IMR-90 (cell line): ENCODE data around the gene LRPPRC. TPM values are rescaled to one million over a fixed set of nuclear protein-coding genes. Genes with fewer than 3 reads are reported as not detected.

Source experiments
- ATAC-seq: fragments of 200-7000 bp; cut with Tn5 transposase; 2 replicates; pipeline ENCODE4 v1.9.1; 2020; ENCODE audit warnings: low read depth, mild to moderate bottlenecking, moderate library complexity
- BruUV-seq: library from RNA; stranded (reverse); fragments of 400-500 nt; replicated peaks from 2 replicates; lab custom pipeline; 2021; lab: Mats Ljungman, UMichigan
- CTCF ChIA-PET: fragments of 300-600 bp; formaldehyde crosslinking; extraction: SDS; loops from one replicate; lab custom pipeline; 2021; ENCODE audit warnings: antibody characterized with exemption; lab: Yijun Ruan, JAX
- POLR2A ChIA-PET: fragments of 300-600 bp; sonication (Branson Sonifier 250); formaldehyde crosslinking; loops from one replicate; lab custom pipeline; 2022; ENCODE audit warnings: antibody characterized with exemption; ENCODE audit not compliant: unreplicated experiment; lab: Charles Lee
- DNase-seq: peaks from one replicate; pipeline ENCODE4 v3.0.0; 2013
- H2AFZ ChIP-seq: replicated peaks from 2 replicates; pipeline ENCODE3; 2013; ENCODE audit warnings: low read length, mild to moderate bottlenecking; ENCODE audit not compliant: poor library complexity
- H2AK5ac ChIP-seq: 2 replicates; pipeline ENCODE4 v1.6.1; 2013; ENCODE audit warnings: low read depth, low read length, inconsistent platforms
- H2AK9ac ChIP-seq: replicated peaks from 2 replicates; pipeline ENCODE3; 2013; ENCODE audit warnings: mild to moderate bottlenecking, low read depth, low read length, moderate library complexity; ENCODE audit not compliant: poor library complexity
- H2BK120ac ChIP-seq: 2 replicates; pipeline ENCODE4 v1.6.1; 2013; ENCODE audit warnings: low read depth, low read length, inconsistent platforms
- H2BK15ac ChIP-seq: 3 replicates; pipeline ENCODE4 v1.6.1; 2013; ENCODE audit warnings: low read depth, low read length, inconsistent platforms
- H2BK20ac ChIP-seq: 2 replicates; pipeline ENCODE4 v1.6.1; 2013; ENCODE audit warnings: low read depth, mild to moderate bottlenecking, inconsistent platforms, low read length, moderate library complexity
- H2BK5ac ChIP-seq: 2 replicates; pipeline ENCODE4 v1.6.1; 2013; ENCODE audit warnings: mild to moderate bottlenecking, low read depth, low read length, inconsistent platforms; ENCODE audit not compliant: poor library complexity, severe bottlenecking
- H3K14ac ChIP-seq: replicated peaks from 2 replicates; pipeline ENCODE4 v1.6.1; 2013; ENCODE audit warnings: low read depth, low read length, inconsistent platforms
- H3K18ac ChIP-seq: 2 replicates; pipeline ENCODE4 v1.6.1; 2013; ENCODE audit warnings: low read depth, low read length, control low read depth
- H3K23ac ChIP-seq: 2 replicates; pipeline ENCODE4 v1.6.1; 2013; ENCODE audit warnings: low read depth, low read length, inconsistent platforms
- H3K27ac ChIP-seq: 2 replicates; pipeline ENCODE4 v1.5.1; 2013; ENCODE audit warnings: mild to moderate bottlenecking, control low read depth, low read length; ENCODE audit not compliant: insufficient read depth
- H3K27me3 ChIP-seq: 2 replicates; pipeline ENCODE4 v1.6.1; 2013; ENCODE audit warnings: low read length; ENCODE audit not compliant: control insufficient read depth, insufficient read depth
- H3K36me3 ChIP-seq: 2 replicates; pipeline ENCODE4 v1.6.1; 2013; ENCODE audit warnings: low read length, mixed read lengths; ENCODE audit not compliant: control insufficient read depth, insufficient read depth
- H3K4ac ChIP-seq: 2 replicates; pipeline ENCODE4 v1.6.1; 2013; ENCODE audit warnings: low read depth, low read length, inconsistent platforms
- H3K4me1 ChIP-seq: 2 replicates; pipeline ENCODE4 v1.6.1; 2013; ENCODE audit warnings: low read length, mixed read lengths; ENCODE audit not compliant: control insufficient read depth, insufficient read depth
- H3K4me2 ChIP-seq: 2 replicates; pipeline ENCODE4 v1.6.1; 2013; ENCODE audit warnings: low read depth, mild to moderate bottlenecking, control low read depth, low read length, moderate library complexity
- H3K4me3 ChIP-seq: 2 replicates; pipeline ENCODE4 v1.5.1; 2013; ENCODE audit warnings: low read depth, mild to moderate bottlenecking, control low read depth, low read length, moderate library complexity; ENCODE audit not compliant: insufficient read depth
- H3K56ac ChIP-seq: 2 replicates; pipeline ENCODE4 v1.6.1; 2013; ENCODE audit warnings: low read length, inconsistent platforms; ENCODE audit not compliant: insufficient read depth; ENCODE audit errors: extremely low read depth
- H3K79me1 ChIP-seq, 2 experiments: 2 replicates each; pipeline ENCODE4 v1.6.1; 2013; ENCODE audit warnings: low read length in 2 of 2, inconsistent platforms in 1 of 2, low read depth in 1 of 2
- H3K9ac ChIP-seq: 2 replicates; pipeline ENCODE4 v1.6.1; 2013; ENCODE audit warnings: low read depth, low read length, control low read depth
- H3K9me1 ChIP-seq: 2 replicates; pipeline ENCODE4 v1.6.1; 2013; ENCODE audit warnings: low read length, inconsistent platforms; ENCODE audit not compliant: insufficient read depth
- H3K9me3 ChIP-seq: 2 replicates; pipeline ENCODE4 v1.6.1; 2013; ENCODE audit warnings: low read length; ENCODE audit not compliant: control insufficient read depth, insufficient read depth
- H4K20me1 ChIP-seq: 2 replicates; pipeline ENCODE4 v1.6.1; 2013; ENCODE audit warnings: low read length, inconsistent platforms; ENCODE audit not compliant: insufficient read depth
- H4K5ac ChIP-seq: 2 replicates; pipeline ENCODE4 v1.6.1; 2013; ENCODE audit warnings: mild to moderate bottlenecking, low read depth, low read length, control low read depth
- H4K8ac ChIP-seq, 2 experiments: 2 replicates each; pipeline ENCODE4 v1.6.1; 2013; ENCODE audit warnings: low read depth in 2 of 2, low read length in 2 of 2, control low read depth in 1 of 2, inconsistent platforms in 1 of 2
- H4K91ac ChIP-seq: 2 replicates; pipeline ENCODE4 v1.6.1; 2013; ENCODE audit warnings: low read depth, low read length, inconsistent platforms; ENCODE audit not compliant: insufficient read depth
- BHLHE40 ChIP-seq: fragments of 150-350 bp; IDR thresholded peaks from 2 replicates; pipeline ENCODE4 v1.6.1; 2016; ENCODE audit warnings: mild to moderate bottlenecking, low read depth, low read length
- CEBPB ChIP-seq: IDR thresholded peaks from 2 replicates; pipeline ENCODE4 v1.6.1; 2012; ENCODE audit warnings: low read depth, low read length, improper control_type of control experiment
- CHD1 ChIP-seq: IDR thresholded peaks from 2 replicates; pipeline ENCODE4 v1.6.1; 2012; ENCODE audit warnings: low read depth, low read length, improper control_type of control experiment
- FOS ChIP-seq: fragments of 150-350 bp; IDR thresholded peaks from 2 replicates; pipeline ENCODE4 v1.6.1; 2016; ENCODE audit warnings: low read depth, low read length
- MAFK ChIP-seq: IDR thresholded peaks from 2 replicates; pipeline ENCODE4 v1.6.1; 2012; ENCODE audit warnings: low read depth, low read length, improper control_type of control experiment
- MAZ ChIP-seq: IDR thresholded peaks from 2 replicates; pipeline ENCODE4 v1.6.1; 2012; ENCODE audit warnings: low read depth, mild to moderate bottlenecking, low read length, improper control_type of control experiment, moderate library complexity, borderline replicate concordance
- MXI1 ChIP-seq: IDR thresholded peaks from 2 replicates; pipeline ENCODE4 v1.6.1; 2012; ENCODE audit warnings: low read depth, mild to moderate bottlenecking, low read length, moderate library complexity, borderline replicate concordance
- NFE2L2 ChIP-seq: fragments of 150-350 bp; IDR thresholded peaks from 2 replicates; pipeline ENCODE4 v1.6.1; 2016; ENCODE audit warnings: low read depth, mild to moderate bottlenecking, low read length
- POLR2A ChIP-seq: IDR thresholded peaks from 2 replicates; pipeline ENCODE4 v1.6.1; 2012; ENCODE audit warnings: mild to moderate bottlenecking, low read depth, low read length
- RAD21 ChIP-seq: IDR thresholded peaks from 2 replicates; pipeline ENCODE4 v1.6.1; 2012; ENCODE audit warnings: low read length, improper control_type of control experiment
- RCOR1 ChIP-seq: IDR thresholded peaks from 2 replicates; pipeline ENCODE4 v1.6.1; 2012; ENCODE audit warnings: mild to moderate bottlenecking, low read length, improper control_type of control experiment; ENCODE audit not compliant: insufficient replicate concordance
- SMC3 ChIP-seq: fragments of 150-350 bp; IDR thresholded peaks from 2 replicates; pipeline ENCODE4 v1.6.1; 2016; ENCODE audit warnings: low read depth, mild to moderate bottlenecking, antibody characterized with exemption, low read length, moderate library complexity
- WGBS, 2 experiments: methylation state at CpG; one replicate each; pipeline versions ENCODE4 v1.1.5 to v1.1.7; 2013; ENCODE audit warnings: missing lambda C conversion rate in 2 of 2; ENCODE audit not compliant: insufficient read length in 1 of 2; ENCODE audit errors: extremely low coverage in 2 of 2; 5-methylcytosine and 5-hydroxymethylcytosine counted together
- dilution Hi-C: fragments of 300-500 bp; cut with HindIII; formaldehyde crosslinking; loops from one replicate; pipeline ENCODE4 v1.14.3; 2018; ENCODE audit warnings: low sequenced_read_pairs; ENCODE audit not compliant: unreplicated experiment
- in situ Hi-C: fragments of 300-500 bp; cut with MboI; formaldehyde crosslinking; loops from 3 replicates; pipeline ENCODE4 v1.14.3; 2019; ENCODE audit warnings: low sequenced_read_pairs, inconsistent platforms, mixed read lengths
- intact Hi-C: fragments of 100-400 bp; cut with micrococcal nuclease; formaldehyde crosslinking; loops from 2 replicates; pipeline ENCODE4 v1.10.0; 2022
- polyA plus RNA-seq, 3 experiments: library from polyadenylated mRNA; depleted of rRNA; stranded (reverse); fragments of >200 nt; gene quantifications; 2 replicates each; pipeline ENCODE4 v1.2.3, GENCODE V29; 2012; ENCODE audit warnings: low replicate concordance in 1 of 3
- total RNA-seq: library from RNA; depleted of rRNA; stranded (reverse); fragments of >200 nt; gene quantifications from 2 replicates; pipeline ENCODE4 v1.2.3, GENCODE V29; 2012
- TF ChIP-seq, protein P1 (sequence below): fragments of 150-350 bp; IDR thresholded peaks from 2 replicates; pipeline ENCODE4 v1.6.1; 2017; ENCODE audit warnings: mild to moderate bottlenecking, antibody characterized with exemption, low read length, low read depth
- TF ChIP-seq, protein P2 (sequence below): fragments of 150-350 bp; IDR thresholded peaks from 2 replicates; pipeline ENCODE4 v1.6.1; 2016; ENCODE audit warnings: low read depth, mild to moderate bottlenecking, low read length, moderate library complexity, borderline replicate concordance
- TF ChIP-seq, protein P3 (sequence below): conservative IDR thresholded peaks from 2 replicates; pipeline ENCODE4 v1.5.1; 2012; ENCODE audit warnings: mild to moderate bottlenecking, low read depth, low read length, improper control_type of control experiment

Gene LRPPRC
- total and polyA plus RNA-seq, 2 of the 4 experiments (the other 2 are of a cell fraction) = 30.4 to 36.0 TPM

DNA sequence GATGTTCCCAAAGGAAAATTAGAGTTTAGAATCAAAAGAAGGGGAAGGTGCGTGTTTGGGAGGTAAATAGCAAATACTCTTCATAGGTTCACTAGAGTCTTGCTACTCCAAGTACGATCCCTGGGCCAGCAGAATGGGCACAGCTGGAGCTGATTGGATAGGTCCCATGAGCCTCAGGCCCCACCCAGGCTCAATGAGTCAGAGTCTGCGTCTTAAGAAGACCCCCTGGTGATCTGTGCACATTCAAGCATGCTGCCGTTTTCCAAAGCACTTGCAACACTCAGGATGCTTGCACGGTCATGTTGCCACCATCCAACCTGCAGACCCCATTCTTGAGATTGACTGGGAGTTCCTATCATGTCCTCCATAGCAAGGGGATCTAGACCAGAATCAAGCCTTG, 116.5 kb downstream of the LRPPRC start:
- Histone ChIP-seq H3K27ac (no peak overlapping the region), H3K27me3 (peaks cover 15% of the 10 kb centered on the region), H2AK9ac (no peak overlapping the region), H3K9me1 (peaks cover 7% of the 10 kb centered on the region), H3K9me3 (no peaks in the 10 kb centered on the region), H4K91ac (no peak overlapping the region), H2BK20ac (no peak overlapping the region), H4K8ac (no peak overlapping the region), H2AFZ (no peak overlapping the region), H3K4me1 (peaks cover 4% of the 10 kb centered on the region), H3K18ac (no peak overlapping the region), H2BK15ac (no peak overlapping the region), H3K14ac (no peak overlapping the region), H2AK5ac (no peak overlapping the region), H3K36me3 (no peaks in the 10 kb centered on the region), H4K20me1 (no peaks in the 10 kb centered on the region), H2BK120ac (no peak overlapping the region), H3K56ac (no peak overlapping the region), H3K4me2 (no peak overlapping the region), H3K79me1 (no peaks in the 10 kb centered on the region), H3K4me3 (no peak overlapping the region), H3K4ac (no peak overlapping the region), H3K9ac (no peak overlapping the region), H2BK5ac (no peak overlapping the region), H3K23ac (no peak overlapping the region), H4K5ac (no peak overlapping the region)
- in situ Hi-C loops (loop anchor here (5.0 kb wide), 1 partner anchor 267 kb away; no protein-coding TSS in a partner anchor), dilution Hi-C loops (no loop called here), intact Hi-C loops (loop anchor here (2.0 to 5.0 kb wide), 5 partner anchors 63 to 598 kb away; no protein-coding TSS in a partner anchor)
- ChIA-PET POLR2A (no interaction called here), CTCF (no interaction called here)
- no TSS peak for BruUV-seq
- TF ChIP-seq RCOR1 (no peak), NFE2L2 (no peak), SMC3 (no peak), MAFK (no peak), MAZ (no peak), BHLHE40 (no peak), POLR2A (no peak), MXI1 (no peak), FOS (no peak), CHD1 (no peak), CEBPB (no peak), RAD21 (no peak)
- TF ChIP-seq, protein P1, sequence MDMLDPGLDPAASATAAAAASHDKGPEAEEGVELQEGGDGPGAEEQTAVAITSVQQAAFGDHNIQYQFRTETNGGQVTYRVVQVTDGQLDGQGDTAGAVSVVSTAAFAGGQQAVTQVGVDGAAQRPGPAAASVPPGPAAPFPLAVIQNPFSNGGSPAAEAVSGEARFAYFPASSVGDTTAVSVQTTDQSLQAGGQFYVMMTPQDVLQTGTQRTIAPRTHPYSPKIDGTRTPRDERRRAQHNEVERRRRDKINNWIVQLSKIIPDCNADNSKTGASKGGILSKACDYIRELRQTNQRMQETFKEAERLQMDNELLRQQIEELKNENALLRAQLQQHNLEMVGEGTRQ = no peak
- TF ChIP-seq, protein P2, sequence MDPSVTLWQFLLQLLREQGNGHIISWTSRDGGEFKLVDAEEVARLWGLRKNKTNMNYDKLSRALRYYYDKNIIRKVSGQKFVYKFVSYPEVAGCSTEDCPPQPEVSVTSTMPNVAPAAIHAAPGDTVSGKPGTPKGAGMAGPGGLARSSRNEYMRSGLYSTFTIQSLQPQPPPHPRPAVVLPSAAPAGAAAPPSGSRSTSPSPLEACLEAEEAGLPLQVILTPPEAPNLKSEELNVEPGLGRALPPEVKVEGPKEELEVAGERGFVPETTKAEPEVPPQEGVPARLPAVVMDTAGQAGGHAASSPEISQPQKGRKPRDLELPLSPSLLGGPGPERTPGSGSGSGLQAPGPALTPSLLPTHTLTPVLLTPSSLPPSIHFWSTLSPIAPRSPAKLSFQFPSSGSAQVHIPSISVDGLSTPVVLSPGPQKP = no peak
- TF ChIP-seq, protein P3, sequence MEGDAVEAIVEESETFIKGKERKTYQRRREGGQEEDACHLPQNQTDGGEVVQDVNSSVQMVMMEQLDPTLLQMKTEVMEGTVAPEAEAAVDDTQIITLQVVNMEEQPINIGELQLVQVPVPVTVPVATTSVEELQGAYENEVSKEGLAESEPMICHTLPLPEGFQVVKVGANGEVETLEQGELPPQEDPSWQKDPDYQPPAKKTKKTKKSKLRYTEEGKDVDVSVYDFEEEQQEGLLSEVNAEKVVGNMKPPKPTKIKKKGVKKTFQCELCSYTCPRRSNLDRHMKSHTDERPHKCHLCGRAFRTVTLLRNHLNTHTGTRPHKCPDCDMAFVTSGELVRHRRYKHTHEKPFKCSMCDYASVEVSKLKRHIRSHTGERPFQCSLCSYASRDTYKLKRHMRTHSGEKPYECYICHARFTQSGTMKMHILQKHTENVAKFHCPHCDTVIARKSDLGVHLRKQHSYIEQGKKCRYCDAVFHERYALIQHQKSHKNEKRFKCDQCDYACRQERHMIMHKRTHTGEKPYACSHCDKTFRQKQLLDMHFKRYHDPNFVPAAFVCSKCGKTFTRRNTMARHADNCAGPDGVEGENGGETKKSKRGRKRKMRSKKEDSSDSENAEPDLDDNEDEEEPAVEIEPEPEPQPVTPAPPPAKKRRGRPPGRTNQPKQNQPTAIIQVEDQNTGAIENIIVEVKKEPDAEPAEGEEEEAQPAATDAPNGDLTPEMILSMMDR = no peak
- ATAC-seq = no peak
- DNase-seq = no peak
- 79% methylated on average over 3 of the region's 5 CpGs; no CpG with 5 or more reads in 1 of the 2 experiments for WGBS, 2 experiments
